ENCODE data around the gene VAMP3. TPM values are rescaled to one million over a fixed set of nuclear protein-coding genes. Genes with fewer than 3 reads are reported as not detected.

Gene VAMP3
- total RNA-seq, 1 donor from 2014 or later: 82.5 TPM

GRCh38 chr1:7781923-7782495 lies 10.9 kb downstream of the VAMP3 start:
- no peak for DNase-seq (ENCODE audit: low spot score, unreplicated experiment)
- peaks cover 5% of the 10 kb centered on the region for H3K9me3 Mint-ChIP-seq (ENCODE audit: low read depth)
- H3K27ac Mint-ChIP-seq: no peak overlapping the region
- peaks cover 23% of the 10 kb centered on the region for H3K36me3 Mint-ChIP-seq (ENCODE audit: insufficient read depth)
- no peaks in the 10 kb centered on the region for H3K4me1 Mint-ChIP-seq (ENCODE audit: low read depth)
- no peak for TF ChIP-seq CTCF (IDR thresholded peaks at IDR 0.05; ENCODE audit: unreplicated experiment)
- H3K27me3 Mint-ChIP-seq: peaks cover 6% of the 10 kb centered on the region
- no peak overlapping the region for H3K4me3 Mint-ChIP-seq (ENCODE audit: low read depth)

GRCh38 chr1:7783178-7783711 lies 12.1 kb downstream of the VAMP3 start:
- H3K36me3 Mint-ChIP-seq (ENCODE audit: insufficient read depth): peaks cover 17% of the 10 kb centered on the region
- TF ChIP-seq CTCF (IDR thresholded peaks at IDR 0.05; ENCODE audit: unreplicated experiment): no peak
- peak; percentile 51 for DNase-seq (ENCODE audit: low spot score, unreplicated experiment)
- H3K4me1 Mint-ChIP-seq (ENCODE audit: low read depth): no peaks in the 10 kb centered on the region
- H3K4me3 Mint-ChIP-seq (ENCODE audit: low read depth): peak overlapping the region; percentile 79
- peaks cover 6% of the 10 kb centered on the region for H3K27me3 Mint-ChIP-seq
- H3K9me3 Mint-ChIP-seq (ENCODE audit: low read depth): peaks cover 5% of the 10 kb centered on the region
- peak overlapping the region; percentile 80 for H3K27ac Mint-ChIP-seq

GRCh38 chr1:7783826-7784491 lies 12.9 kb downstream of the VAMP3 start, which contains the start of gene PER3:
Gene PER3, plus strand, starts transcription at chr1:7784291. Its CDS starts 587 bp downstream, at chr1:7784878.
- Mint-ChIP-seq H3K27me3 (peaks cover 6% of the 10 kb centered on the region), H3K36me3 (ENCODE audit: insufficient read depth) (peaks cover 16% of the 10 kb centered on the region), H3K4me3 (ENCODE audit: low read depth) (peak within 1 kb of the TSS; percentile 79), H3K27ac (peak within 1 kb of the TSS; percentile 80), H3K9me3 (ENCODE audit: low read depth) (peaks cover 5% of the 10 kb centered on the region), H3K4me1 (ENCODE audit: low read depth) (no peaks in the 10 kb centered on the region)
- no peak for TF ChIP-seq CTCF (IDR thresholded peaks at IDR 0.05; ENCODE audit: unreplicated experiment)
- DNase-seq (ENCODE audit: low spot score, unreplicated experiment): peak; percentile 96

- H3K4me1 Mint-ChIP-seq (ENCODE audit: low read depth): no peaks in the 10 kb centered on the region
- H3K36me3 Mint-ChIP-seq (ENCODE audit: insufficient read depth): peaks cover 21% of the 10 kb centered on the region
- H3K9me3 Mint-ChIP-seq (ENCODE audit: low read depth): peaks cover 8% of the 10 kb centered on the region
- H3K27ac Mint-ChIP-seq: no peak overlapping the region
- H3K27me3 Mint-ChIP-seq: peaks cover 6% of the 10 kb centered on the region
- H3K4me3 Mint-ChIP-seq (ENCODE audit: low read depth): no peak overlapping the region
- TF ChIP-seq CTCF (IDR thresholded peaks at IDR 0.05; ENCODE audit: unreplicated experiment): no peak
- no peak for DNase-seq (ENCODE audit: low spot score, unreplicated experiment)
Observed at GRCh38 chr1:7784492-7785071, 13.5 kb downstream of the VAMP3 start.

GRCh38 chr1:7785108-7785507 lies 14.0 kb downstream of the VAMP3 start:
- no peak for TF ChIP-seq CTCF (IDR thresholded peaks at IDR 0.05; ENCODE audit: unreplicated experiment)
- H3K4me3 Mint-ChIP-seq (ENCODE audit: low read depth): peak overlapping the region; percentile 14
- H3K36me3 Mint-ChIP-seq (ENCODE audit: insufficient read depth): peaks cover 26% of the 10 kb centered on the region
- peaks cover 6% of the 10 kb centered on the region for H3K27me3 Mint-ChIP-seq
- no peak for DNase-seq (ENCODE audit: low spot score, unreplicated experiment)
- H3K9me3 Mint-ChIP-seq (ENCODE audit: low read depth): peaks cover 13% of the 10 kb centered on the region
- no peak overlapping the region for H3K27ac Mint-ChIP-seq
- H3K4me1 Mint-ChIP-seq (ENCODE audit: low read depth): no peaks in the 10 kb centered on the region

Data from progenitor cell of endocrine pancreas (in vitro differentiated cells).